ENCODE measurements around the gene SSX7. TPM values are rescaled to one million over a fixed set of nuclear protein-coding genes. Genes with fewer than 3 reads are reported as not detected.
"Not testable (repeated sequence)": the region's sequence is repeated elsewhere in the genome, so short reads cannot be mapped to it uniquely, and the experiment has no call there.

SSX7 gene
- not detected for total RNA-seq

GRCh38 chrX:52654800-52655199 is at the start of gene SSX7:
SSX7 (minus strand) TSS chrX:52654900; CDS start chrX:52653472, 1,428 bp downstream.
- intact Hi-C loops (cut with DNase I; ENCODE audit: low total_unique reads); H3K36me3 ChIP-seq; DNase-seq; H3K4me3 ChIP-seq; H3K27me3 ChIP-seq; H3K9me3 ChIP-seq; H3K4me1 ChIP-seq; H3K27ac ChIP-seq: not testable (repeated sequence)
- in situ Hi-C loops (cut with MboI; ENCODE audit: low pct_ligation_motif_present in 1 of 4, low pct_unique_long_range_greater_than_20kb in 1 of 4, low sequenced_read_pairs in 3 of 4) = loop anchor here in 1 of 4 donors (25.0 kb wide), 1 partner anchor 158 kb away; the partner anchor contains the start of gene XAGE5
- 74 to 87% methylated on average over 7 to 9 of the region's 9 CpGs for WGBS, 2 donors (ENCODE audit: low coverage in 1 of 2)

GRCh38 chrX:52692034-52692433 is 37.3 kb upstream of the SSX7 start:
- WGBS, 2 donors (ENCODE audit: low coverage in 1 of 2) = 100% methylated on average over 1 of the region's 4 CpGs; no CpG with 5 or more reads in 1 of the 2 donors

GRCh38 chrX:52662218-52662617 is 7.5 kb upstream of the SSX7 start:
- intact Hi-C loops (cut with DNase I; ENCODE audit: low total_unique reads) = not testable (repeated sequence)

More at GRCh38 chrX:52692034-52692433, 37.3 kb upstream of the SSX7 start:
- intact Hi-C loops (cut with DNase I; ENCODE audit: low total_unique reads); in situ Hi-C loops (cut with MboI; ENCODE audit: low pct_ligation_motif_present in 1 of 4, low pct_unique_long_range_greater_than_20kb in 1 of 4, low sequenced_read_pairs in 3 of 4); H3K9me3 ChIP-seq; H3K4me1 ChIP-seq; H3K36me3 ChIP-seq; H3K4me3 ChIP-seq; H3K27ac ChIP-seq; H3K27me3 ChIP-seq; DNase-seq: not testable (repeated sequence)

GRCh38 chrX:52655475-52655874 is 775 bp upstream of the SSX7 start:
- intact Hi-C loops (cut with DNase I; ENCODE audit: low total_unique reads); H3K36me3 ChIP-seq; DNase-seq; H3K4me3 ChIP-seq; H3K27me3 ChIP-seq; H3K27ac ChIP-seq; H3K9me3 ChIP-seq; H3K4me1 ChIP-seq: not testable (repeated sequence)
- in situ Hi-C loops (cut with MboI; ENCODE audit: low pct_ligation_motif_present in 1 of 4, low pct_unique_long_range_greater_than_20kb in 1 of 4, low sequenced_read_pairs in 3 of 4) = loop anchor here in 1 of 4 donors (25.0 kb wide), 1 partner anchor 157 kb away; the partner anchor contains the start of gene XAGE5
- 82% methylated on average over 8 of the region's 8 CpGs; no CpG with 5 or more reads in 1 of the 2 donors for WGBS, 2 donors (ENCODE audit: low coverage in 1 of 2)

More at GRCh38 chrX:52662218-52662617, 7.5 kb upstream of the SSX7 start:
- H3K4me1 ChIP-seq, H3K4me3 ChIP-seq, H3K9me3 ChIP-seq, DNase-seq, H3K27ac ChIP-seq, H3K27me3 ChIP-seq, H3K36me3 ChIP-seq: not testable (repeated sequence)
- WGBS, 2 donors (ENCODE audit: low coverage in 1 of 2) = 81% methylated on average over 2 of the region's 2 CpGs; no CpG with 5 or more reads in 1 of the 2 donors
- in situ Hi-C loops (cut with MboI; ENCODE audit: low pct_ligation_motif_present in 1 of 4, low pct_unique_long_range_greater_than_20kb in 1 of 4, low sequenced_read_pairs in 3 of 4) = loop anchor here in 1 of 4 donors (25.0 kb wide), 1 partner anchor 150 kb away; the partner anchor contains the start of gene XAGE5

- H3K36me3 ChIP-seq; H3K27me3 ChIP-seq; H3K4me1 ChIP-seq; H3K27ac ChIP-seq; H3K9me3 ChIP-seq; H3K4me3 ChIP-seq; intact Hi-C loops (cut with DNase I; ENCODE audit: low total_unique reads); DNase-seq: not testable (repeated sequence)
- WGBS, 2 donors (ENCODE audit: low coverage in 1 of 2) = 54% methylated on average over 3 of the region's 3 CpGs; no CpG with 5 or more reads in 1 of the 2 donors
- in situ Hi-C loops (cut with MboI; ENCODE audit: low pct_ligation_motif_present in 1 of 4, low pct_unique_long_range_greater_than_20kb in 1 of 4, low sequenced_read_pairs in 3 of 4) = loop anchor here in 1 of 4 donors (25.0 kb wide), 1 partner anchor 162 kb away; the partner anchor contains the start of gene XAGE5
Observed at GRCh38 chrX:52650676-52651075, 4.0 kb downstream of the SSX7 start.

GRCh38 chrX:52648956-52649355 is 5.7 kb downstream of the SSX7 start:
- H3K27me3 ChIP-seq; H3K4me1 ChIP-seq; intact Hi-C loops (cut with DNase I; ENCODE audit: low total_unique reads); H3K4me3 ChIP-seq; in situ Hi-C loops (cut with MboI; ENCODE audit: low pct_ligation_motif_present in 1 of 4, low pct_unique_long_range_greater_than_20kb in 1 of 4, low sequenced_read_pairs in 3 of 4); DNase-seq; H3K9me3 ChIP-seq; H3K36me3 ChIP-seq; H3K27ac ChIP-seq: not testable (repeated sequence)
- 80% methylated on average over 7 of the region's 7 CpGs; no CpG with 5 or more reads in 1 of the 2 donors for WGBS, 2 donors (ENCODE audit: low coverage in 1 of 2)

- H3K27ac ChIP-seq; in situ Hi-C loops (cut with MboI; ENCODE audit: low pct_ligation_motif_present in 1 of 4, low pct_unique_long_range_greater_than_20kb in 1 of 4, low sequenced_read_pairs in 3 of 4); DNase-seq; H3K27me3 ChIP-seq; H3K9me3 ChIP-seq; H3K4me3 ChIP-seq; H3K4me1 ChIP-seq; intact Hi-C loops (cut with DNase I; ENCODE audit: low total_unique reads); H3K36me3 ChIP-seq: not testable (repeated sequence)
- 31 to 74% methylated on average over 3 of the region's 3 CpGs for WGBS, 2 donors (ENCODE audit: low coverage in 1 of 2)
Observed at GRCh38 chrX:52628483-52628882, 26.2 kb downstream of the SSX7 start.

- in situ Hi-C loops (cut with MboI; ENCODE audit: low pct_ligation_motif_present in 1 of 4, low pct_unique_long_range_greater_than_20kb in 1 of 4, low sequenced_read_pairs in 3 of 4); intact Hi-C loops (cut with DNase I; ENCODE audit: low total_unique reads); H3K4me1 ChIP-seq; H3K27me3 ChIP-seq; H3K4me3 ChIP-seq; H3K36me3 ChIP-seq; H3K9me3 ChIP-seq; H3K27ac ChIP-seq: not testable (repeated sequence)
- DNase-seq = peak; percentile 20
- WGBS, 2 donors (ENCODE audit: low coverage in 1 of 2) = 0 to 44% methylated on average over 4 to 8 of the region's 8 CpGs
Observed at GRCh38 chrX:52620661-52621060, 34.0 kb downstream of the SSX7 start.

All from transverse colon (tissue), 4 donors.